Stimulated activated naive CD8-positive, alpha-beta T cell treated with anti-CD3 and anti-CD28 coated beads, Interleukin-15, amount 100 ng/mL, for 72 hours (primary cell): ENCODE results near the gene LRRC61.
"Not testable (repeated sequence)": the region's sequence is repeated elsewhere in the genome, so short reads cannot be mapped to it uniquely, and the experiment has no call there.

Source experiments
- ATAC-seq: fragments of 150-1000 bp; cut with Tn5 transposase; 2 replicates; pipeline ENCODE4 v1.10.0; 2021; ENCODE audit warnings: mild to moderate bottlenecking, moderate library complexity
- DNase-seq, 2 donors: peaks; one replicate each; pipeline ENCODE4 v3.0.0; 2021 to 2022
- H3K27ac Mint-ChIP-seq, 2 donors: one replicate each; pipeline ENCODE4 v1.8.0; 2022; ENCODE audit warnings: mild to moderate bottlenecking in 2 of 2, mixed read lengths in 2 of 2, moderate library complexity in 2 of 2
- H3K27me3 Mint-ChIP-seq: one replicate; pipeline ENCODE4 v1.8.0; 2022; ENCODE audit warnings: mixed read lengths
- H3K4me1 Mint-ChIP-seq: one replicate; pipeline ENCODE4 v1.8.0; 2022; ENCODE audit warnings: mild to moderate bottlenecking, mixed read lengths
- H3K4me3 Mint-ChIP-seq, 2 donors: one replicate each; pipeline ENCODE4 v1.8.0; 2022; ENCODE audit warnings: mild to moderate bottlenecking in 2 of 2, mixed read lengths in 2 of 2, moderate library complexity in 1 of 2
- H3K9me3 Mint-ChIP-seq, 2 donors: one replicate each; pipeline ENCODE4 v1.8.0; 2022; ENCODE audit warnings: mixed read lengths in 2 of 2

The LRRC61 gene

DNA sequence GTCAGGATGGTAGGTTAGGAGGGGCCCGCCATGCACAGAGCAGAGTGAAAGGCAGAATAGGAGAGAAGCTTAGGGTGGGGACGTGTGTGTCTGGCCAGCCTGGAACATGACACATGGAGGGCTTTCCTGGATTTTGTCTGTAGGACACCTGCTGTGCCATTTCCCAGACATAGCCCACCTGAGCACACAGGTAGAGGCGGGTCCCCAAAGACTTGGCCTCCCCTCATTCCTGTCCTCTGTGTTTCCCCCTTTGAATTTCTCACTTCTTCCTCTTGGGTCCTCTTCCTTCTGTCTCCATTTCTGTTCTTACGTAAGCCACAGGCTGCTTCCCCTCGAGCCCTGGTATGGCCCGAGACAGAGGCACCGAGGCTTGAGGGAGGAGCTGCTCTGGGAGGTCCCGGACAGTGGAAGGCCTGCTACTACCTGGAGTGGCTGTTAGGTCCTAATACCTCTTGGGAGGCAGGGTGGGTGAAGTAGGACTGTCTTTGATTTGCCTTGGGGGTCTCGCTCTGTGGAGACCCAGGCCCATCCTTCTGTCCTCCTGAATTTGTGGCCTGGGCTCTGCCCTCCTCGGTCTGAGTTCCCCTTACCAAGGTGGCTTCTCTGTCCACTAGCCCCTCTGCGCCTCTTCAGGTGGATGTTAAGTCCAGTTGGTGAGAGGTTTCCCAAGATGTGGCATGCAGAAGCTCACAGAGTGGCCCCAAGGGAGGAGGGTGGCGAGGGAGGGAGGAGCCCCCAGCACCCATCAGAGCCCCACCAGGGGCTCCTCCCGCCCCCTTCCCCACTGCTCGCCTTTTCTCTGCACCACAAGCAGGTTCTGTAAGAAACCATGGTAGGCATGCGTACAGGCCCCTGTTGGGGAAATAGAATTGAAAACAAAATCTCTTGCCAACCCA lies 61.5 kb downstream of the LRRC61 start:
- Mint-ChIP-seq H3K27ac (no peak overlapping the region), H3K4me3 (no peak overlapping the region), H3K9me3 (no peaks in the 10 kb centered on the region), H3K27me3 (no peaks in the 10 kb centered on the region), H3K4me1 (peaks cover 45% of the 10 kb centered on the region)
- DNase-seq (no peak), ATAC-seq (no peak)

- ATAC-seq = no peak
These were observed 62.2 kb downstream of the LRRC61 start for GRCh38 chr7:150385302-150385723.

DNA sequence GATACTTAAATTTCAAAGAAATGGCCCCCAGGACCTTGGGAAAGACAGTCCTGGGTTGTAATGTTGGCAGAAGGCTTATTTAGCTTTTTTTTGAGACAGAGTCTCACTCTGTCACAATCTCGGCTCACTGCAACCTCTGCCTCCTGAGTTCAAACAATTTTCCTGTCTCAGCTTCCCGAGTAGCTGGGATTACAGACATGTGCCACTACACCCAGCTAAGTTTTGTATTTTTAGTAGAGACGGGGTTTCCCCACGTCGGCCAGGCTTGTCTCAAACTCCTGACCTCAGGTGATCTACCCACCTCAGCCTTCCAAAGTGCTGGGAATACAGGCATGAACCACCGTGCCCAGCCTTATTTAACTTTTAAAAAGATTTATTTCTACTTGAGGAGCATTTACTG lies 62.7 kb downstream of the LRRC61 start:
- not testable (repeated sequence) for DNase-seq, ATAC-seq, H3K9me3 Mint-ChIP-seq, H3K27ac Mint-ChIP-seq, H3K27me3 Mint-ChIP-seq, H3K4me3 Mint-ChIP-seq
- H3K4me1 Mint-ChIP-seq = peaks cover 34% of the 10 kb centered on the region

More at GRCh38 chr7:150385302-150385723, 62.2 kb downstream of the LRRC61 start:
- Mint-ChIP-seq H3K9me3 (no peaks in the 10 kb centered on the region), H3K4me3 (no peak overlapping the region), H3K4me1 (peaks cover 39% of the 10 kb centered on the region), H3K27me3 (no peaks in the 10 kb centered on the region), H3K27ac (no peak overlapping the region)
- no peak for DNase-seq
